ENCODE measurements around the gene PNO1.

DNA sequence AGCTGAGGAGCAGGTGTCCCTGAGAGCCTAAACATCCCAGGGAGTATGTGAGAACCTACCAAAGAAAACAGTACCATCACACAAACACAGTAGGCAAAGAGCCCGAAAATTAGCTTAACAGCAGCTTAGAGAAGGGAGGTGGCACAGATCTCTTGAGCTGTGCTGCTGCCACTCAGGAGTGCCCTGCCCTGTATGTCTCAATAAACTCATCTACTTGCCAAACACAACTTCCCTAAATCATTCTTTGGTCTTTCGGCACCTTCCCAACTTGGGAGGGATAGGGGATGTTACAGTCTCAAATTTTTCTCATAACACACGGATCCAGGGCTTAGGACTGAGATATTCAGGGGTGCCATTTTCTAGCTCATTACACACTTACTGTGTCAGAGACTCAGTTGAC lies 49.6 kb upstream of the PNO1 start:
- TF ChIP-seq, protein P1, sequence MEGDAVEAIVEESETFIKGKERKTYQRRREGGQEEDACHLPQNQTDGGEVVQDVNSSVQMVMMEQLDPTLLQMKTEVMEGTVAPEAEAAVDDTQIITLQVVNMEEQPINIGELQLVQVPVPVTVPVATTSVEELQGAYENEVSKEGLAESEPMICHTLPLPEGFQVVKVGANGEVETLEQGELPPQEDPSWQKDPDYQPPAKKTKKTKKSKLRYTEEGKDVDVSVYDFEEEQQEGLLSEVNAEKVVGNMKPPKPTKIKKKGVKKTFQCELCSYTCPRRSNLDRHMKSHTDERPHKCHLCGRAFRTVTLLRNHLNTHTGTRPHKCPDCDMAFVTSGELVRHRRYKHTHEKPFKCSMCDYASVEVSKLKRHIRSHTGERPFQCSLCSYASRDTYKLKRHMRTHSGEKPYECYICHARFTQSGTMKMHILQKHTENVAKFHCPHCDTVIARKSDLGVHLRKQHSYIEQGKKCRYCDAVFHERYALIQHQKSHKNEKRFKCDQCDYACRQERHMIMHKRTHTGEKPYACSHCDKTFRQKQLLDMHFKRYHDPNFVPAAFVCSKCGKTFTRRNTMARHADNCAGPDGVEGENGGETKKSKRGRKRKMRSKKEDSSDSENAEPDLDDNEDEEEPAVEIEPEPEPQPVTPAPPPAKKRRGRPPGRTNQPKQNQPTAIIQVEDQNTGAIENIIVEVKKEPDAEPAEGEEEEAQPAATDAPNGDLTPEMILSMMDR (IDR thresholded peaks at IDR 0.05; ENCODE audit: extremely low read depth in 1 of 2, insufficient read depth in 1 of 2, low read depth in 1 of 2, low read length in 2 of 2), result no peak
- no peak for TF ChIP-seq POLR2A (IDR thresholded peaks at IDR 0.05; ENCODE audit: low read depth, low read length)
- no peak for TF ChIP-seq POLR2AphosphoS5 (IDR thresholded peaks at IDR 0.05; ENCODE audit: insufficient read depth, low read depth, low read length)
